SK-N-MC (cell line): Measurements from ENCODE around the gene SNAI3.

Experiments
- EZH2 ChIP-seq: fragments of 200-600 bp; sonication (generic); IDR thresholded peaks from one replicate; pipeline ENCODE4 v1.6.1; 2017; ENCODE audit warnings: antibody characterized with exemption
- POLR2AphosphoS5 ChIP-seq: IDR thresholded peaks from 2 replicates; pipeline ENCODE4 v1.6.1; 2012; ENCODE audit warnings: mild to moderate bottlenecking, low read depth, low read length, borderline replicate concordance

DNA sequence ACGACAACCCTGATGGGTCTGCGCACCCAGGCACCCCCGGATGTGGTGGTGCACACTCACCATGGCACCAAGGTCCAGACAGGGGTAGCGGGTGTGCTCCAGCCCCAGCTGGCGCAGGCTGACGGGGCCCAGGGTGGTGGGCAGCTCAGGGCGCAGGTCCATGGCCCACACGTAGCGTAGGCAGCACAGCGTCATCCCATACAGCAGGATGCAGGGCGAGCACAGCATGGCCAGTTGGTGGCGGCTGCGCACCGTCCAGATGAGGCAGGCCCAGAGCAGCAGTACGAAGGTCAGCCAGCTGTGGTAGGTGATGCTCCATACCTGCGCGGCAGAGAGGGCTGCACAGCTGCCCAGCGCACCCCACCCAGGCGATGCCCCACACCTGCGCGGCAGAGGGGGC is 49.8 kb upstream of the SNAI3 start:
- TF ChIP-seq EZH2 (no peak), POLR2AphosphoS5 (no peak)
